ENCODE data around the gene DNAAF5. TPM values are rescaled to one million over a fixed set of nuclear protein-coding genes. Genes with fewer than 3 reads are reported as not detected.
"Not testable (repeated sequence)": the region's sequence is repeated elsewhere in the genome, so short reads cannot be mapped to it uniquely, and the experiment has no call there.

The DNAAF5 gene
- polyA plus RNA-seq, 1 donor, result 37.6 TPM

GRCh38 chr7:729140-730000 is 2.9 kb downstream of the DNAAF5 start:
- DNase-seq, result no peak

- DNase-seq, result no peak
Measured at GRCh38 chr7:730501-731439, 4.3 kb downstream of the DNAAF5 start.

GRCh38 chr7:731440-732085 is 5.1 kb downstream of the DNAAF5 start:
- DNase-seq, result no peak

GRCh38 chr7:732094-732541 is 5.6 kb downstream of the DNAAF5 start:
- DNase-seq, result no peak

GRCh38 chr7:732556-732955 is 6.1 kb downstream of the DNAAF5 start:
- DNase-seq, result no peak

- no peak for DNase-seq
Measured at GRCh38 chr7:734214-734613, 7.7 kb downstream of the DNAAF5 start.

- no peak for DNase-seq
Measured at GRCh38 chr7:734808-735207, 8.3 kb downstream of the DNAAF5 start.

- DNase-seq, result no peak
Measured at GRCh38 chr7:738241-738640, 11.7 kb downstream of the DNAAF5 start.

- no peak for DNase-seq
Measured at GRCh38 chr7:738723-739454, 12.4 kb downstream of the DNAAF5 start.

- DNase-seq, result no peak
Measured at GRCh38 chr7:739455-739982, 13.0 kb downstream of the DNAAF5 start.

- no peak for DNase-seq
Measured at GRCh38 chr7:739983-740942, 13.8 kb downstream of the DNAAF5 start.

GRCh38 chr7:741191-741671 is 14.7 kb downstream of the DNAAF5 start:
- no peak for DNase-seq

GRCh38 chr7:741850-742249 is 15.4 kb downstream of the DNAAF5 start:
- DNase-seq, result no peak

GRCh38 chr7:742791-743190 is 16.3 kb downstream of the DNAAF5 start:
- no peak for DNase-seq

- DNase-seq, result not testable (repeated sequence)
Measured at GRCh38 chr7:743341-744127, 17.0 kb downstream of the DNAAF5 start.

- DNase-seq, result not testable (repeated sequence)
Measured at GRCh38 chr7:744128-744520, 17.6 kb downstream of the DNAAF5 start.

- no peak for DNase-seq
Measured at GRCh38 chr7:744854-745430, 18.4 kb downstream of the DNAAF5 start.

GRCh38 chr7:745431-746154 is 19.1 kb downstream of the DNAAF5 start:
- DNase-seq, result no peak

All from left kidney (tissue), 2 donors.